A172 (cell line): ENCODE measurements around the gene SEC22A. TPM values are rescaled to one million over a fixed set of nuclear protein-coding genes. Genes with fewer than 3 reads are reported as not detected.
A peak's percentile ranks its signal among the peaks of the same experiment; 100 is the strongest.
"Not testable (repeated sequence)": the region's sequence is repeated elsewhere in the genome, so short reads cannot be mapped to it uniquely, and the experiment has no call there.

Source experiments
- DNase-seq: peaks from one replicate; pipeline ENCODE4 v3.0.0-alpha.2; 2015; ENCODE audit warnings: low spot score
- total RNA-seq: library from RNA; depleted of rRNA; stranded (reverse); fragments of >200 nt; shearing (Covaris generic); gene quantifications from 2 replicates; pipeline ENCODE4 v1.2.3, GENCODE V29; 2014

Gene SEC22A
- total RNA-seq, 1 experiment from 2014 or later, result 34.6 TPM

DNA sequence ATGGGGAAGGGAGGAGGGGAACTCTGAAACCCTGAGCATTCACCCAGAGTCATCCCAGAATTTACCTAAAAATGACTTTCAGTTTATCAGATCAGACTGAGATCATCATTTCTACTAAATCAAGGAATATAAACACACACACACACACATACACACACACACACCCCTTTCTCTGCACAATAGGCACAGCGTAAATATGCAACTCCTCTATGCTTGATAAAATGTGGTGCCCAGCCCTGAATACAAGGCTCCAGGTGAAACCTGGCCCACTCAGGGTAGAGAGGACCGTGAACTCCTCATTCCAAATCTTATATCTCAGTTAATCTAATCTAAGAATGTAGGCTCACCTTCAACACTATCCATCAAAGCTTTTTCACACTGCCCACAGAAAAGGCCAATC lies 31.8 kb upstream of the SEC22A start:
- DNase-seq, result no peak

DNA sequence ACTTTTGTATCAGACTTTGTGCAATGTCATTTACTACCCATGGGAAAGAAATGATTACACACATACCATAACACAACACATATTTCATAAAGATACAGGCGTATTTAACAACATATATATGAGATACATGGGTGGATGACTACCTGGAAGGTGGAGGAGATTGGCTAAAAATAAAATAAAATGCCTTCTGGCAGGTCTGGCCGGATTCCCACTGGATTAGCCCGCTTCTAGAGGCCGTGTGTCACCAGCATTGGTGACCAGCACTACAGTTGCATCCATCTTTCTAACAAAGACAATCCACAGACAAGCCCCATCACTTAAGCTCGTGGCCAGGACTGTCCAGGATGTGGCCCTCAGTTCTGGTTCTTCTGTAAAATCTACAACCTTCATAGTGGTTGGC lies 21.0 kb upstream of the SEC22A start:
- DNase-seq, result no peak

DNA sequence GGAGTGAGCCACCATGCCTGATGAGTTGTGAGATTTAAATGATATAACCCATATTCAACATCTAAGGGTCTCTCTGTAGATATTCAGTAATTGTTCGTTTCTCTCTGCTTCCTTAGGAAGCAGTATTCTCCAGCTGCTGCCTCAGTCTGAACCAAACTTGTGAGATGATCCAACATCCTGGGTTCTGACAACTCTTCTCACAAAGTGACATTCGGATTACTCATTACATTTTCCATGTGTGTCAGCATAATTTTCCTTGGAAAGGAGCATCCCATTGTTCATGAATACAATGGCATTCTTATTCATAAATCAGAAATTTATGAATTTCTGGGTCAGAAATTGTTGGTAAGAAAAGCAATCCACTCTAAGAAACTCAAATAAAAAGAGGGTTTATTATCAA lies 15.0 kb upstream of the SEC22A start:
- DNase-seq, result no peak

DNA sequence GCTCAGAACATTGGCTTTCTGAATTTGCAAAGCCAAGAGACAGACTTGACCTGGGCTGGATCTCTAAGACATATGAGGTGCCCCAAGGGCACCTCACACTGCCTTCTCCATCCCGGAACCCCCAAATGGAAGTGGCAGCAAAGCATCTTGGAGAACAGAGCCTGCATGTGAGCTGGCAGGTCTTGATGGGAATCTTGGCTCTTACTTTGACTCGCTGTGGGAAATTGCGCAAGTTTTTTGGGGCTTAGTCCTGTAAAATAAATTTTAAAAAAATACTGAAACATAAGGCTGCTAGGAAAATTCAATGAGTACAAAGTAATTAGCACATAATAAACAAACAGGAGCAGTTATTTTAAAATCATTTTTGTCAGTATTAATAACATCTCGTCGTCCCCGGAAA lies 13.7 kb upstream of the SEC22A start:
- no peak for DNase-seq

DNA sequence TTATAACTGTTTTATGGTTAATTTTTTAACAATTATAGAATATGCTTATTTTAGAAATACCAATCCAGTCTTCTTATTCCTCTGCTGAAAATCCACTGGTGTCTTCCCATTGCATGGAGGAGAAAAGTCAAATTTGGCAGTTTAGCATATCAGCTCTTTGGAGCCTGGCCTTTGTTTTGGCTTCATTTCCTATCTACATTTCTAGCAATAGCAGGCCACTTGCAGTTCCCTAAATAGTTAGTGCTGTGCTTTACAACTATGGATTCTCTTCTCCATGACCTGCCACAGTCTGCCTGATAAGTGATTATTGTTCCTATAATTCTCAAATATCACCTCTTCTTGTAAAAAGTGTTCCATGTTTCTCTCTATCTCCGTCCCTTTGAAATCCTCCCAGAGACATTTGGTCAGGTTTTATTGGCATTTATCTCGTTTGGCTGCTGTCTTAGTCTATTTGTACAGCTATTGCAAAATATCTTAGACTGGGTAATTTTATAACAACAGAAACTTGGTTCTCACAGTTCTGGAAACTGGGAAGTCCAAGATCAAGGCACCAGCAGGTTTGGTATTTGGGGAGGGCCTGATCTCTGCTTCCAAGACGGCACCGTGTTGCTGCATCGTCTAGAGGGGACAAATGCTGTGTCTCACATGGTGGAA lies 8.2 kb upstream of the SEC22A start:
- DNase-seq, result no peak

DNA sequence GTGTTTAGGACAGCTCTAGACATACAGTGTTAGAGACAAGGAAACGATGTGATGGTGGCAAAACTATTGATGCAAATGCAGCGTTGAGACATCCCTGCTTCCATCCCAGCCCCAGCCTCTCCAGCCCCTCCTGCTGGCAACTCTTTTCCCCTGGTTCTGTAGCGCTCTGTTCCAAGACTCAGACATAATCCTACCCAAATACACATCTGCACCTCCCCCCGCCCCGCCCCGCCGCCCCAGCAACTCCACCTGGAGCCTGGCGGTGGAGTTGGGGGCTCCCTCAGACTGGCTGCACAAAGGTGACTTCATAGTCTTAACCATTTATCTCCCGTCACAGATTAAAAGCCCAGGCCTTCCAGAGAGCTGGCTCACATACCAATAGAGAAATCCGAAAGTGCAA lies 7.2 kb upstream of the SEC22A start:
- DNase-seq, result no peak

DNA sequence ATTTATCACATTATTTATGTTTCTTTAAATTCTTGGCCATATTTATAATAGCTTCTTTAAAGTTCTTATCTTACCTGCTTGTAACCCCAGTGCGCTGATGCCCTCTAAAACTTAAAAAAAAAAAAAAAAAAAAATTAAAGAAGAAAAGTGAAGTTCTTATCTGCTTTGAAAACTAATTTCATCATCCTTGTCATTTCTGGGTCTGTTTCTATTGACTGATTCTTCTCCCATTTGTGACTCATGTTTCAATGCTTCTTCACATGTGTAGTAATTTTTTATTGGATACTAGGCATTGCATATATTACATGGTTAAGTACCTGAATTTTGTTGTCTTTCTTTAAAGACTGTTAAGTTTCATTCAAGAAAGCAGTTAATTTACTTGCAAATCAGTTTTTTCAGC lies 3.4 kb upstream of the SEC22A start:
- no peak for DNase-seq

DNA sequence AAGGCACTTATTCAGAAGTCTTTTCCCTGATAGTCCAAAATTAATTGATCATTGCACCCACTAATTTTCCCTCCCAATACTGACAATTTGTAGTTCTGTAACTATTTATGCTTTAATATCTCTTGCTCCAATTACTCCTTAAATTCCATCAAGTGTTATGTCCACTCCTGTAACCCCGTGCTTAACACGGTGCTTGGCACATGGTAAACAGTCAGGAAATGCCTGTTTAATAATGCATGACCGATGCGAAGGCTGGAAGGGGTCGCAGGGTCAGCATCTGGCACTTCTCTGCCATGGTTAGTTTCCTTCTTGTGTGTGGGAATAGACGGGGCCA lies 553 bp upstream of the SEC22A start:
- no peak for DNase-seq

DNA sequence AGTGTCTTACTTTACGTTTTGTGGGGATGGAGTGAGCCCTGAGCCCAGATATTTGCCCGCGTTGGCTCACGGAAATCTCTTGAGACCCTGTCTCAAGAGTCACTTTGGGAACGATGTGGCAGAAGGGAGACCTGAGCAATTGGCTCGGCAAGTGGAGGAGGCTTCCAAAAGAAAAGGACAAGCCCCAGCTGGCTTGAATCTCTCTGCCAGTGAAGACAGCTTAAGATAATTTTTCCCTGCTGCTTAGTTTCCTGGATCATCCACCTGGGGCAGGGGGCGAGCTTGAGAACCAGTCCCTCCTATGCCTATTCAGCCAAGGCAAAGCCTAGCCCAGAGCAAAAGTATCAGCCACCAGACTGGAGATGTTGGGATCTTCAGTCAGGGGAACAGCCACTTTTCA lies 708 bp downstream of the SEC22A start:
- no peak for DNase-seq

DNA sequence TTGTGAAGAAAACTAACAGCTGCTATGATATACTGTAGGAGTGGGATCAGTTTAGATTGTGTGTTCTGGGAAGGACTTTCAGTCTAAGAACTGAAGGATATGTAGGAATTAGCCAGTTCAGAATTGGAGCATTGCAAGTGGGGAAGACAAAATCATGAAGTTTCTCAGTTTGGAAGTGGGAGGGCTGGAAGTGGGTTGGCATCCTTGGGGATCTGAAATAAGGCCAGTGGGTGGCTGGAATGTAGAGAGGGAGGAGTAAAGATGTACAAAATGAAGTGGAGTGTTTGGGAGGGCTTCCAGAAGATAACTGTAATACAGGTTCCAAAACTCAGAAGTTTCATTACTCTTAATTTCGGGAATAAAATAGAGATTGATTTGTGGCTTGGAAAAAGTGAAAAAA lies 17.2 kb downstream of the SEC22A start:
- DNase-seq, result no peak

DNA sequence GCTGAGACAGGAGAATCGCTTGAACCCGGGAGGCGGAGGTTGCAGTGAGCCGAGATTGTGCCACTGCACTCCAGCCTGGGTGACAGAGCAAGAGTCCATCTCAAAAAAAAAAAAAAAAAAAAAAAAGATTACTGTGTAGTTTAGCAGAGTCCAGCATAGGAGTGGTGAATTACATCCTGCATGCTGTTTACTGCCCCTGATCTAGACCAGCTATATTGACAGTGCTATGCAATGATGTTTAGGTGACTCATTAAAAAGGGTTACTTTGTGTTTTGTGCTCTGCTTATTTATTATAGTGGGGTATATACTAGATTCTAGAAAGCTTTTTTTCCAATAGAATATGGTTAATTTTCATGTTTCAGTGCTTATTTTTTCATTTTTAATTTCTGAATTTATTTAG lies 19.6 kb downstream of the SEC22A start:
- not testable (repeated sequence) for DNase-seq

DNA sequence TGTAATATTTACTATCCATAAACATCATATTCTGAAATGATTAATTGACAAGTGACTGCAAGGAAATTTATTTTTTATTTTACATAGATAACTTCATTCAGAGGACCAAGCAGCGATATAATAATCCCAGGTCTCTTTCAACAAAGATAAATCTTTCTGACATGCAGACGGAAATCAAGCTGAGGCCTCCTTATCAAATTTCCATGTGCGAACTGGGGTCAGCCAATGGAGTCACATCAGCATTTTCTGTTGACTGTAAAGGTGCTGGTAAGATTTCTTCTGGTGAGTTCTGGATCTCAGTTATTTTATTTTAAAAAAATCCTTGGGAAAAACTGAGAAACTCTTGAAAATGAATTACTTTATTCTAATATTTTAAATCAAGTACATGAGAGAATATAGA lies 23.3 kb downstream of the SEC22A start:
- no peak for DNase-seq

DNA sequence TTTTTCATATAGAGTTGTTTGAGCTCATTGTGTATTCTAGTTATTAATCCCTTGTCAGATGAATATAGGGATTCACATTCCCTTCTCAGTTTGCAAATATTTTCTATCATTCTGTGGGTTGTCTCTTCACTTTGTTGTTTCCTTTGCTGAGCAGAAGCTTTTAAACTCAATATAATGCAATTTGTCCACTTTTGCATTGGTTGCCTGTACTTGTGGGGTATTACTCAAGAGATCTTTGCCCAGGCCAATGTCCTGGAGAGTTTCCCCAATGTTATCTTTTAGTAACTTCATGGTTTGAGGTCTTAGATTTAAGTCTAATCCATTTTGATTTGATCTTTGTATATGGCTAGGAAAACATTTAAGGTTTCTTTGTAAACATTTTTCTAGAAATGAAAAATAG lies 24.8 kb downstream of the SEC22A start:
- DNase-seq, result no peak

DNA sequence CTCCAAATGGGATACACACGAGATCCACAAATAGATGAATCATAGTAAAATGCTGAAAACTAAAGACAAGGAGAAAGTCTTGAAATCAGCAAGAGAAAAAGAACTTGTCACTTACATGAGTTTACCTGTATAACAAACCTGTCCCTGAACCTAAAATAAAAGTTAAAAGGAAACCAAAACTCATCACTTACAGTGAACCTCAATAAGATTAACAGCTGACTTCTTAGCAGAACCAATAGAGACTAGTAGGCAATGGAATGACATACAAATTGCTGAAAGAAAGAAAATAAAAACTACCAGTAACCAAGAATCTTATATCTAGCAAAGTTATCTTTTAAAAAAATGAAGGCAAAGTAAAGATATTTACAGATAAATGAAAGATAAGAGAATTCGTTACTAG lies 27.4 kb downstream of the SEC22A start:
- DNase-seq, result peak; percentile 9

DNA sequence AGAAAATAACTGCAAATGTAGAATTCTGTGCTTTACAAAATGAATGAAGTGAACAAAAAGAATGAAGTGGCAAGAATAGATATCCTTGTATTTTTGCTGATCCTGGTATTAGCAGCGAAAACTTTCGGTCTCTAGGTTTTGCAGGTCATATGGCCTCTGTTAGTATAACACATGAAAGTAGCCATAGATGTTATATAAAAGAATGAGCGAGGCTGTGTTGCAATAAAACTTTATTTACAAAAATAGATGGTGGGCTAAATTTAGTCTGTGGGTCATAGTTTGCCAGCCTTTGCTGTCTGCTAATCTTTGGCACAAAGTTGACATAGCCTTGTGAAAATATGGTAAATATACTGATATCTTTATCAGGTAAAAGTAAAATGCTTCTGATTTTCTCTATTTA lies 35.2 kb downstream of the SEC22A start:
- DNase-seq, result no peak

DNA sequence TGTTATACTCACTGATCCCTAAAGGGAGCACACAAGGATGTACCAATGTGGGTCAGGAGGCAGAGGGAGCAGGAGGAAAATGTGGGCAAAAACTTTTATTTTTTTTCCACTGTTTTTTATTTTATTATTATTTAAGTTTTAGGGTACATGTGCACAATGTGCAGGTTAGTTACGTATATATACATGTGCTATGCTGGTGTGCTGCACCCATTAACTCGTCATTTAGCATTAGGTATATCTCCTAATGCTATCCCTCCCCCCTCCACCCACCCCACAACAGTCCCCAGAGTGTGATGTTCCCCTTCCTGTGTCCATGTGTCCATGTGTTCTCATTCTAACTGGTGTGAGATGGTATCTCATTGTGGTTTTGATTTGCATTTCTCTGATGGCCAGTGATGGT lies 37.4 kb downstream of the SEC22A start:
- DNase-seq, result not testable (repeated sequence)

DNA sequence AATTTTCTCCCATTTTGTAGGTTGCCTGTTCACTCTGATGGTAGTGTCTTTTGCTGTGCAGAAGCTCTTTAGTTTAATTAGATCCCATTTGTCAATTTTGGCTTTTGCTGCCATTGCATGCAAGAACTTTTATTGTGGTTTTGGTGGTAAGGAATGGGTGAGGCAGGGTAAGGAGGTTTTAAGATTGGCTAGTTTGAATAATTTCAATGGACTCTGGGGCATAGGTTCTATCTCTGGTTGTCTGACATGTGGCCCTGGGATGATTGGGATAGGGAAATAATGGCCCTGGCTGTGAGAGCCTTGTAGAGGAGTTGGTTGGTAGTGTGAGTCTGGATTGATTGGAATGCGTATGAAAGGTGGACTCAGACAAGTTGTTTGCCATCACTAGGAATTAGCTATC lies 38.0 kb downstream of the SEC22A start:
- DNase-seq, result no peak

DNA sequence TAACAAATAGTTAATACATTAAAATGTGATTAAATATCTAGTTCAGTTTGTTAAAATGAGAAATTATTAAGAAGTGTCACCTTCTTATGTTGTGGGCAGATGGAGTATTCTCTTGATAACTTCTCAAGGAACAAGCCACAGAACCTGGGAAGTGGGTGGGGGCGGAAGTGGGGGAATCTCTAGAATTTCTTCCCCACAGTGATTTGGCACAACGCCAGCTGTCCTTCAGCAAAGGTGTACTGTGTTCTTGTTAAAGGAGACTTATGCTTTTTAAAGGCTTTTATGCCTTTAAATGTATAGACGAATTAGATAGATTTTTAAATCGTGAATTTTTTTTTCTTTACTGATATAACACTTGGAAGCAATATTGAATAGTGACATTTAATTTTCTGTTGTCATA lies 42.4 kb downstream of the SEC22A start:
- DNase-seq, result no peak

DNA sequence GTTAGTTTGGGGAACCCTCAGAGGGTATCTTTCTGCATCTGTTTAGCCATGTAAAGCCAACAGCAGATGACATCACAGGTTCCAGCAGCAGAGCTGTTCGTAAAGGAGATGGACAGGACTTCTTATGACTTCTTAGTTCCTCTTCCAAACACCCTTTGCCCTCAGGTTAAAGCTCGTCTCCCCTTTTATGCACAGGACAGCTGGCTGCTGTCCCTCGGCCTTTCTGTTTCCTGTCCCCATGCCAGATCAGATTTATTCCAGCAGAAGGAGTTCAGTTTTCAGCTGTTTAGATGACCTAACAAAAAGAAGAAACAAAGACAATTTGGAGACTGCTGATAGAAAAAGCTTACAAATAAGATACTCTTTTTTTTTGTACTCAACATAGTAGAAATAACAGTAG lies 45.1 kb downstream of the SEC22A start:
- DNase-seq, result no peak

DNA sequence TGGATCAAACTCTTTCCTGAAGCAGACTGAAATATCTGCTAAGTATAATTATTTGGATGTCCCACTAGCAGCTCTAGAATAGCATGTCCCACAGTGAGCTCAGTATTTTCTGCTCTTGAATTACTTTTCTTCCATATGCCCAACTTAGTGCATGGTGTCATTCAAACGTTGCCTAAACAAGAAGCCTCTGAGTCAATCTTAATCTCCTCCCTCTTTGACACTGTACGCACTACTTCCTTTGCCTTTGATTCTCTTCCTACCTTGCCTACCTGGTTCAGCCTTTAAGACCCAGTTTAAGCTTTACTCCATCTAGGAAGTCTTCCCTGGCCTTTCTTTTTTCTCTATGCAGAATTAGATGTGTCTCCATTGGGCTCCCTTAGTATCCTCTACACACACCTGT lies 54.5 kb downstream of the SEC22A start:
- DNase-seq, result no peak

DNA sequence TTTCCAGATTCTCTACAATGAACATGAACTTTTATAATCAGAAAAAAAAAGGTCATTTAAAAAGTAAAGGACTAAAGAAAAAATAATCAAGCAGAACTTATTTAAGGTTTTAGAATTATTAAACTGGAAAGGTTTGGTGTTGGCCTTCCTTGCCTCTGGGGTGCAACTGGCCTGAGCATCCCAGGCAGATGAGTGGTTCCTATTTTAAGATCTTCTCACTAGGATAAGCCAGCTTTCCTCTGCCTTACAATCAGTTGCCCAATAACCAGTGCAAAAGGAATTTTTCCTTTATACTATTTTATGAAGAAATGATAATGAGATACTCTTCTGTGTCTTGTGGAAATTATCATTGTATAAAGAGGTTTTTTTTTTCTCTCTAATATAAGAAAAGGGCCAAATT lies 56.6 kb downstream of the SEC22A start:
- DNase-seq, result no peak

DNA sequence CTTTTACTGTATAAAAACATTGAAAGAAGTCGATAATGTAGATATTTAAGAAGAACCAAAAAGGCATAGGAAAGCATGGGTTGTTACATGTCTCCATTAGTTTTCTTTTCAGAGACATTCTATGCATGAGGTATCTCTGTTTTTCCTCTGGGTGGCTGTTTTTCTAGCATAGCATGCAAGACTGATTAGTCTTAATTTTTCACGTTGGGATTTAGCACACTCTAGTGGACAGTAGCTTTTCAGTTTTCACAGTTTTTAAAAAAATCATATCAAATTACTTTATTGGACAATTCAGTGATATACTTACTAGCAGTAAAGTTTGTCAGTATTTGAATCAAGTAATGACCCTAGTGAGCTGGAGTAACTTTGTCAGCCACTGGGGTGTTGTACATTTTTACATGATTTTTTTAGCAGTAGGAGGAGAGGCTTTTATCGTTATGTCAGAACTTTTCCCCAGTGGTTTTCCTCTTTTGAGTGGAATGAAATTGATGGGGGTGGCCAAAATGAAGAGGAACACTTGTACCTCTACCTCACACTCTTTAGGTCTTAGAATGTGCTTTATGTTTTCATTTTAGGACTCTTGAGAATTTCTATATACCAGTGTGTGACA lies 57.2 kb downstream of the SEC22A start:
- peak; percentile 68 for DNase-seq

DNA sequence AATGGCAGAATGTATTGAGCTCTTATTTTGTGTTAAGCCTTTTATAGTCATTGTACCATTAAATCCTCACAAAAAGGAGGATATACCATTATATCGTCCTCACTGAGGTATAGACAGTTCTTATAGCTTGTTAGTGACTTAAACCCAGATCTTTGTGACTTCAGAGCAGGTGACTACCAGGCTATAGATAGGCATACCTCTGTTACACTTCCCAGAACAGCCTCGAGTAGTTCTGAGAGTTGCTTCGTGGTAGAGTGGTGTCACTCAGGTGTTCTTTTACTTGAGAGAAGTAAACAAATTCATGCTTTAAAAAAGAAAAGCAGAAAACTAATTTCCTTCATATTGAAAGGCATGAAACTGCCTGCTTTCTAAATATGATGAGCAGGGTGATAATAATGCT lies 59.9 kb downstream of the SEC22A start:
- no peak for DNase-seq

DNA sequence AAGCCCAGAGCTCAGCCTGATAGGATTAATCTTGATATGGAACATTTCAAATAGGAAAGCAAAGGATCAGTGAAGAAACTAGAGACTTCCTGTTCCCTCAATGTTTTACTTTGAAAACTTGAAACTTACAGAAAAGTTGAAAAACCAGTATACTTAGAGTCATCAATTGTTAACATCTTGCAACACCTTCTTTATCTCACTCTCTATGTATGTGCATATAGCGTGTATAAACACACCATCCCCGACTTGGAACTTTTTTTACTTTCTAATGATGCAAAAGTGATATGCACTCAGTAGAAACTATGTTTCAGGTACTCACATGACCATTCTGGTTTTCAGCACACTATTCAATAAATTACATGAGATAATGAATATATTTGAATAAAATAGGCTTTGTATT lies 60.5 kb downstream of the SEC22A start:
- DNase-seq, result no peak
